Vagina (tissue), 2 donors: ENCODE measurements around the gene STK35. TPM values are rescaled to one million over a fixed set of nuclear protein-coding genes. Genes with fewer than 3 reads are reported as not detected.
"Not testable (repeated sequence)": the region's sequence is repeated elsewhere in the genome, so short reads cannot be mapped to it uniquely, and the experiment has no call there.

ENCODE experiments used
- DNase-seq, 2 donors: peaks; one replicate each; pipeline ENCODE4 v3.0.0-alpha.2; 2017; ENCODE audit errors: extremely low spot score in 2 of 2
- H3K27ac ChIP-seq: fragments of 200-600 bp; sonication (generic); one replicate; pipeline ENCODE4 v1.5.1; 2019
- H3K27me3 ChIP-seq: fragments of 200-600 bp; sonication (generic); one replicate; pipeline ENCODE4 v1.5.1; 2019
- H3K36me3 ChIP-seq, 2 donors: fragments of 200-600 bp; sonication (generic); one replicate each; pipeline ENCODE4 v1.5.1; 2017 to 2019
- H3K4me1 ChIP-seq: fragments of 200-600 bp; sonication (generic); one replicate; pipeline ENCODE4 v1.5.1; 2019
- H3K4me3 ChIP-seq, 2 donors: fragments of 200-600 bp; sonication (generic); 1 replicate in 1 of 2; 2 replicates in 1 of 2; pipeline ENCODE4 v1.5.1; 2016 to 2019
- H3K9me3 ChIP-seq: fragments of 200-600 bp; sonication (generic); one replicate; pipeline ENCODE4 v1.5.1; 2019
- CTCF ChIP-seq, 3 experiments: fragments of 450-650 bp in 2 of 3; fragments of 200-600 bp in 1 of 3; sonication (generic) in 1 of 3; IDR thresholded peaks; one replicate each; pipeline ENCODE4 v1.5.1; 2017 to 2019; ENCODE audit warnings: antibody characterized with exemption in 3 of 3, mild to moderate bottlenecking in 2 of 3, moderate library complexity in 2 of 3
- POLR2A ChIP-seq, 2 donors: fragments of 450-650 bp; IDR thresholded peaks; one replicate each; pipeline ENCODE4 v1.6.1; 2017; ENCODE audit warnings: antibody characterized with exemption in 2 of 2, mild to moderate bottlenecking in 2 of 2, moderate library complexity in 2 of 2
- POLR2AphosphoS5 ChIP-seq, 2 donors: sonication (generic); formaldehyde crosslinking; IDR thresholded peaks; one replicate each; pipeline ENCODE4 v1.9.0; 2017; ENCODE audit warnings: antibody characterized with exemption in 2 of 2, mild to moderate bottlenecking in 2 of 2, low read depth in 1 of 2; ENCODE audit not compliant: insufficient read depth in 1 of 2
- intact Hi-C: fragments of 100-400 bp; cut with DNase I; formaldehyde crosslinking; loops from one replicate; pipeline ENCODE4 v1.15.1; 2023
- total RNA-seq: library from RNA; depleted of rRNA; stranded (reverse); fragments of >200 nt; gene quantifications from one replicate; pipeline ENCODE4 v1.2.3, GENCODE V29; 2016

Gene STK35
- total RNA-seq, 1 donor from 2014 or later, result 11.5 TPM

GRCh38 chr20:2178318-2179232 lies 76.9 kb downstream of the STK35 start:
- Histone ChIP-seq H3K27me3 (no peaks in the 10 kb centered on the region), H3K4me1 (no peaks in the 10 kb centered on the region), H3K9me3 (no peaks in the 10 kb centered on the region), H3K27ac (no peak overlapping the region), H3K36me3 (no peaks in the 10 kb centered on the region), H3K4me3 (no peak overlapping the region)
- intact Hi-C loops, result no loop called here
- DNase-seq, result peak in 1 of 2 donors; percentile 72
- TF ChIP-seq POLR2A (IDR thresholded peaks at IDR 0.05), result no peak
- TF ChIP-seq POLR2AphosphoS5 (IDR thresholded peaks at IDR 0.05; ENCODE audit: insufficient read depth in 1 of 2, low read depth in 1 of 2), result no peak
- no peak for TF ChIP-seq CTCF (IDR thresholded peaks at IDR 0.05)

GRCh38 chr20:2179233-2179580 lies 77.6 kb downstream of the STK35 start:
- intact Hi-C loops, result no loop called here
- DNase-seq, result peak in 1 of 2 donors; percentile 37
- TF ChIP-seq POLR2A (IDR thresholded peaks at IDR 0.05) (no peak), POLR2AphosphoS5 (IDR thresholded peaks at IDR 0.05; ENCODE audit: insufficient read depth in 1 of 2, low read depth in 1 of 2) (no peak), CTCF (IDR thresholded peaks at IDR 0.05) (no peak)
- no peaks in the 10 kb centered on the region for H3K9me3 ChIP-seq
- H3K4me1 ChIP-seq, result no peaks in the 10 kb centered on the region
- H3K36me3 ChIP-seq, result no peaks in the 10 kb centered on the region
- no peak overlapping the region for H3K4me3 ChIP-seq
- H3K27me3 ChIP-seq, result no peaks in the 10 kb centered on the region
- no peak overlapping the region for H3K27ac ChIP-seq

- intact Hi-C loops, result no loop called here
- no peaks in the 10 kb centered on the region for H3K27me3 ChIP-seq
- H3K27ac ChIP-seq, result no peak overlapping the region
- no peaks in the 10 kb centered on the region for H3K36me3 ChIP-seq
- H3K4me1 ChIP-seq, result no peaks in the 10 kb centered on the region
- H3K9me3 ChIP-seq, result no peaks in the 10 kb centered on the region
- no peak overlapping the region for H3K4me3 ChIP-seq
- no peak for DNase-seq
- TF ChIP-seq POLR2AphosphoS5 (IDR thresholded peaks at IDR 0.05; ENCODE audit: insufficient read depth in 1 of 2, low read depth in 1 of 2) (no peak), CTCF (IDR thresholded peaks at IDR 0.05) (no peak), POLR2A (IDR thresholded peaks at IDR 0.05) (no peak)
These were observed 78.3 kb downstream of the STK35 start for GRCh38 chr20:2179949-2180348.

GRCh38 chr20:2183381-2183780 lies 81.8 kb downstream of the STK35 start:
- intact Hi-C loops, result no loop called here
- peak in 1 of 2 donors; percentile 13 for DNase-seq
- no peaks in the 10 kb centered on the region for H3K36me3 ChIP-seq
- H3K4me1 ChIP-seq, result no peaks in the 10 kb centered on the region
- no peak overlapping the region for H3K4me3 ChIP-seq
- H3K27me3 ChIP-seq, result no peaks in the 10 kb centered on the region
- H3K9me3 ChIP-seq, result no peaks in the 10 kb centered on the region
- TF ChIP-seq POLR2AphosphoS5 (IDR thresholded peaks at IDR 0.05; ENCODE audit: insufficient read depth in 1 of 2, low read depth in 1 of 2) (no peak), POLR2A (IDR thresholded peaks at IDR 0.05) (no peak), CTCF (IDR thresholded peaks at IDR 0.05) (no peak)
- H3K27ac ChIP-seq, result no peak overlapping the region

GRCh38 chr20:2184933-2185332 lies 83.3 kb downstream of the STK35 start:
- H3K27me3 ChIP-seq, H3K4me1 ChIP-seq, H3K4me3 ChIP-seq, intact Hi-C loops, DNase-seq, H3K9me3 ChIP-seq, H3K36me3 ChIP-seq, H3K27ac ChIP-seq: not testable (repeated sequence)
